ENCODE measurements around the gene RPS6KA2.
"Not testable (repeated sequence)": the region's sequence is repeated elsewhere in the genome, so short reads cannot be mapped to it uniquely, and the experiment has no call there.

Gene RPS6KA2

DNA sequence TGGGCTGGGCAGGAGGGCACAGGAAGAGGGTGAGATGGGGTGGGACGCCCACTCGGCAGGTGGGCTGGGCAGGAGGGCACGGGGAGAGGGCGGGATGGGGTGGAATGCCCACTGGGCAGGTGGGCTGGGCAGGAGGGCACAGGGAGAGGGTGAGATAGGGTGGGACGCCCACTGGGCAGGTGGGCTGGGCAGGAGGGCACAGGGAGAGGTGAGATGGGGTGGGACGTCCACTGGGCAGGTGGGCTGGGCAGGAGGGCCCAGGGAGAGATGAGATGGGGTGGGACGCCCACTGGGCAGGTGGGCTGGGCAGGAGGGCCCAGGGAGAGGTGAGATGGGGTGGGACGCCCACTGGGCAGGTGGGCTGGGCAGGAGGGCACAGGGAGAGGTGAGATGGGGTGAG lies 45.2 kb downstream of the RPS6KA2 start:
- H2AFZ ChIP-seq (ENCODE audit: low read length, unreplicated experiment); H3K4me3 ChIP-seq (ENCODE audit: low read depth, low read length); H3K27ac ChIP-seq (ENCODE audit: low read depth, low read length); H3K27me3 ChIP-seq (ENCODE audit: insufficient read depth, low read length); H3K4me1 ChIP-seq (ENCODE audit: control insufficient read depth, insufficient read depth, low read length, unreplicated experiment): not testable (repeated sequence)
- Histone ChIP-seq H3K36me3 (ENCODE audit: insufficient read depth, low read length) (peaks cover 18% of the 10 kb centered on the region), H3K79me2 (ENCODE audit: control insufficient read depth, insufficient read depth, low read length, unreplicated experiment) (peaks cover 40% of the 10 kb centered on the region)

GRCh38 chr6:166581091-166581511 lies 46.0 kb downstream of the RPS6KA2 start:
- Histone ChIP-seq H3K27me3 (ENCODE audit: insufficient read depth, low read length) (no peaks in the 10 kb centered on the region), H3K36me3 (ENCODE audit: insufficient read depth, low read length) (peaks cover 18% of the 10 kb centered on the region), H3K4me1 (ENCODE audit: control insufficient read depth, insufficient read depth, low read length, unreplicated experiment) (no peaks in the 10 kb centered on the region), H3K4me3 (ENCODE audit: low read depth, low read length) (no peak overlapping the region), H2AFZ (ENCODE audit: low read length, unreplicated experiment) (no peak overlapping the region), H3K79me2 (ENCODE audit: control insufficient read depth, insufficient read depth, low read length, unreplicated experiment) (peaks cover 36% of the 10 kb centered on the region), H3K27ac (ENCODE audit: low read depth, low read length) (no peak overlapping the region)

- no peak overlapping the region for H3K27ac ChIP-seq (ENCODE audit: low read depth, low read length)
- no peaks in the 10 kb centered on the region for H3K4me1 ChIP-seq (ENCODE audit: control insufficient read depth, insufficient read depth, low read length, unreplicated experiment)
- H3K36me3 ChIP-seq (ENCODE audit: insufficient read depth, low read length), result peaks cover 18% of the 10 kb centered on the region
- H3K4me3 ChIP-seq (ENCODE audit: low read depth, low read length), result no peak overlapping the region
- H3K79me2 ChIP-seq (ENCODE audit: control insufficient read depth, insufficient read depth, low read length, unreplicated experiment), result peaks cover 36% of the 10 kb centered on the region
- no peak overlapping the region for H2AFZ ChIP-seq (ENCODE audit: low read length, unreplicated experiment)
- no peaks in the 10 kb centered on the region for H3K27me3 ChIP-seq (ENCODE audit: insufficient read depth, low read length)
These were observed 46.7 kb downstream of the RPS6KA2 start for GRCh38 chr6:166580076-166581050.

- no peak overlapping the region for H3K4me3 ChIP-seq (ENCODE audit: low read depth, low read length)
- H3K79me2 ChIP-seq (ENCODE audit: control insufficient read depth, insufficient read depth, low read length, unreplicated experiment), result peaks cover 31% of the 10 kb centered on the region
- H3K27ac ChIP-seq (ENCODE audit: low read depth, low read length), result no peak overlapping the region
- no peaks in the 10 kb centered on the region for H3K4me1 ChIP-seq (ENCODE audit: control insufficient read depth, insufficient read depth, low read length, unreplicated experiment)
- peaks cover 16% of the 10 kb centered on the region for H3K36me3 ChIP-seq (ENCODE audit: insufficient read depth, low read length)
- no peaks in the 10 kb centered on the region for H3K27me3 ChIP-seq (ENCODE audit: insufficient read depth, low read length)
- H2AFZ ChIP-seq (ENCODE audit: low read length, unreplicated experiment), result no peak overlapping the region
These were observed 47.7 kb downstream of the RPS6KA2 start for GRCh38 chr6:166579237-166579850.

GRCh38 chr6:166578536-166579236 lies 48.4 kb downstream of the RPS6KA2 start:
- no peaks in the 10 kb centered on the region for H3K4me1 ChIP-seq (ENCODE audit: control insufficient read depth, insufficient read depth, low read length, unreplicated experiment)
- peaks cover 16% of the 10 kb centered on the region for H3K36me3 ChIP-seq (ENCODE audit: insufficient read depth, low read length)
- H2AFZ ChIP-seq (ENCODE audit: low read length, unreplicated experiment), result no peak overlapping the region
- H3K4me3 ChIP-seq (ENCODE audit: low read depth, low read length), result no peak overlapping the region
- peaks cover 29% of the 10 kb centered on the region for H3K79me2 ChIP-seq (ENCODE audit: control insufficient read depth, insufficient read depth, low read length, unreplicated experiment)
- H3K27me3 ChIP-seq (ENCODE audit: insufficient read depth, low read length), result no peaks in the 10 kb centered on the region
- no peak overlapping the region for H3K27ac ChIP-seq (ENCODE audit: low read depth, low read length)

GRCh38 chr6:166575205-166575604 lies 51.8 kb downstream of the RPS6KA2 start:
- no peak overlapping the region for H3K4me3 ChIP-seq (ENCODE audit: low read depth, low read length)
- no peak overlapping the region for H2AFZ ChIP-seq (ENCODE audit: low read length, unreplicated experiment)
- H3K36me3 ChIP-seq (ENCODE audit: insufficient read depth, low read length), result peaks cover 16% of the 10 kb centered on the region
- no peak overlapping the region for H3K27ac ChIP-seq (ENCODE audit: low read depth, low read length)
- H3K79me2 ChIP-seq (ENCODE audit: control insufficient read depth, insufficient read depth, low read length, unreplicated experiment), result peaks cover 50% of the 10 kb centered on the region
- H3K4me1 ChIP-seq (ENCODE audit: control insufficient read depth, insufficient read depth, low read length, unreplicated experiment), result peaks cover 23% of the 10 kb centered on the region
- H3K27me3 ChIP-seq (ENCODE audit: insufficient read depth, low read length), result no peaks in the 10 kb centered on the region

- Histone ChIP-seq H3K4me1 (ENCODE audit: control insufficient read depth, insufficient read depth, low read length, unreplicated experiment) (peaks cover 23% of the 10 kb centered on the region), H3K79me2 (ENCODE audit: control insufficient read depth, insufficient read depth, low read length, unreplicated experiment) (peaks cover 53% of the 10 kb centered on the region), H2AFZ (ENCODE audit: low read length, unreplicated experiment) (no peak overlapping the region), H3K36me3 (ENCODE audit: insufficient read depth, low read length) (peaks cover 8% of the 10 kb centered on the region), H3K4me3 (ENCODE audit: low read depth, low read length) (no peak overlapping the region), H3K27me3 (ENCODE audit: insufficient read depth, low read length) (no peaks in the 10 kb centered on the region), H3K27ac (ENCODE audit: low read depth, low read length) (peak overlapping the region; percentile 87; the same call in 1 of the 2 replicates)
These were observed 53.4 kb downstream of the RPS6KA2 start for GRCh38 chr6:166573511-166574216.

GRCh38 chr6:166572370-166573261 lies 54.4 kb downstream of the RPS6KA2 start:
- Histone ChIP-seq H3K4me1 (ENCODE audit: control insufficient read depth, insufficient read depth, low read length, unreplicated experiment) (peaks cover 29% of the 10 kb centered on the region), H3K27me3 (ENCODE audit: insufficient read depth, low read length) (no peaks in the 10 kb centered on the region), H2AFZ (ENCODE audit: low read length, unreplicated experiment) (no peak overlapping the region), H3K4me3 (ENCODE audit: low read depth, low read length) (no peak overlapping the region), H3K36me3 (ENCODE audit: insufficient read depth, low read length) (no peaks in the 10 kb centered on the region), H3K27ac (ENCODE audit: low read depth, low read length) (peak overlapping the region; percentile 87), H3K79me2 (ENCODE audit: control insufficient read depth, insufficient read depth, low read length, unreplicated experiment) (peaks cover 58% of the 10 kb centered on the region)

DNA sequence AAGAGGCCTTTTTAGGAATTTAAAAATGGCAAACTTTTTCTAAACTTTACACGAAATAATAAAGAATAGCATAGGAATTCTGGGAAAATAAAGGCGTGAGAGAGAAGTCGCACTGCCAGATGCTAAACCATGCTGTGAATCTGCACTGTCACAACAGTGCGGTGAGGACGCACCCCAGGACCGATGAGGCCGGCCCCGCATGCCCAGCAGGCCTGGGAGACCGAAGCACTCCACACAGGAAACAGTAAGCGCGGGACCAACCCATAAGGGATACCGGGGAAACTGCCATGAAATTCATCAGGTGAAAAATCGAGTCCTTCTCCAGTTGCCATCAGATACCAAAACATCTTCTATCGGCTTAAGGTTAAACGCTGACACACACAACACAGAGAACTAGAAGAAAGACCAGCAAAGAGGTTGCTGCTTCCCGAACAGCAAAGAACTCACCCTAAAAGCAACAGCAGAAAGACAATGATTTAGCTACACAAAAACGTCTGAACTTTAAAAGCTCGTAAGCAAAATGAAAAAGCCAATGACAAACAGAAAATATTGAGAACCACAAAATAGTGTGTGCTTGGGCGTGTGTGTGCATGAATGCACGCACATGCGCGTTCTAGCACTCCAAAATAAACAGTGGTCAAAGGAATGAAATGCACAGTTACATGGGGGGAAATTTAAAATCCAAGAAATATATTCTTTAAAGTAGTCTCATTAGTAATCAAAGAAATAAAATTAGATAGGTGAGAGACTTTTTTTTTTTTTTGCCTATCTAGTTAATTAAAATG lies 55.9 kb downstream of the RPS6KA2 start:
- H3K27me3 ChIP-seq (ENCODE audit: insufficient read depth, low read length), result no peaks in the 10 kb centered on the region
- peaks cover 65% of the 10 kb centered on the region for H3K79me2 ChIP-seq (ENCODE audit: control insufficient read depth, insufficient read depth, low read length, unreplicated experiment)
- peak overlapping the region; percentile 87 for H3K27ac ChIP-seq (ENCODE audit: low read depth, low read length)
- no peak overlapping the region for H2AFZ ChIP-seq (ENCODE audit: low read length, unreplicated experiment)
- no peaks in the 10 kb centered on the region for H3K36me3 ChIP-seq (ENCODE audit: insufficient read depth, low read length)
- H3K4me3 ChIP-seq (ENCODE audit: low read depth, low read length), result no peak overlapping the region
- peaks cover 42% of the 10 kb centered on the region for H3K4me1 ChIP-seq (ENCODE audit: control insufficient read depth, insufficient read depth, low read length, unreplicated experiment)

Data from ACC112 (cell line).